MCF 10A (cell line): ENCODE measurements around the gene JMJD4. TPM values are rescaled to one million over a fixed set of nuclear protein-coding genes. Genes with fewer than 3 reads are reported as not detected.
A peak's percentile ranks its signal among the peaks of the same experiment; 100 is the strongest.

ENCODE experiments used
- BruUV-seq: library from RNA; stranded (reverse); fragments of 400-500 nt; replicated peaks from 2 replicates; lab custom pipeline; 2021; lab: Mats Ljungman, UMichigan
- CTCF ChIA-PET: fragments of 300-600 bp; sonication (Branson Sonifier 250); formaldehyde crosslinking; extraction: SDS; loops from one replicate; lab custom pipeline; 2021; ENCODE audit warnings: antibody characterized with exemption, inconsistent platforms; lab: Yijun Ruan, JAX
- POLR2A ChIA-PET: fragments of 300-600, 350-650 bp; sonication (Branson Sonifier 250); formaldehyde crosslinking; extraction: SDS; loops from one replicate; lab custom pipeline; 2020; ENCODE audit warnings: antibody characterized with exemption, inconsistent platforms; lab: Yijun Ruan, JAX
- DNase-seq: peaks from one replicate; pipeline ENCODE4 v3.0.0-alpha.2; 2018; ENCODE audit not compliant: unreplicated experiment
- H3K27ac Mint-ChIP-seq: one replicate; pipeline ENCODE4 v1.8.0; 2022; ENCODE audit warnings: mild to moderate bottlenecking, low read depth, mixed read lengths; ENCODE audit not compliant: unreplicated experiment
- H3K27me3 Mint-ChIP-seq: one replicate; pipeline ENCODE4 v1.8.0; 2022; ENCODE audit warnings: mixed read lengths; ENCODE audit not compliant: insufficient read depth, unreplicated experiment
- H3K36me3 Mint-ChIP-seq: one replicate; pipeline ENCODE4 v1.8.0; 2022; ENCODE audit warnings: mild to moderate bottlenecking, moderate library complexity, mixed read lengths; ENCODE audit not compliant: insufficient read depth, unreplicated experiment
- H3K4me1 Mint-ChIP-seq: one replicate; pipeline ENCODE4 v1.8.0; 2022; ENCODE audit warnings: mixed read lengths; ENCODE audit not compliant: insufficient read depth, unreplicated experiment
- H3K4me3 Mint-ChIP-seq: one replicate; pipeline ENCODE4 v1.8.0; 2022; ENCODE audit warnings: mild to moderate bottlenecking, moderate library complexity, mixed read lengths; ENCODE audit not compliant: unreplicated experiment
- H3K9me3 Mint-ChIP-seq: one replicate; pipeline ENCODE4 v1.8.0; 2022; ENCODE audit warnings: mixed read lengths; ENCODE audit not compliant: unreplicated experiment
- CTCF ChIP-seq: fragments of 200-600 bp; IDR thresholded peaks from one replicate; pipeline ENCODE4 v1.8.0; 2022; ENCODE audit warnings: antibody characterized with exemption, mild to moderate bottlenecking; ENCODE audit not compliant: unreplicated experiment
- intact Hi-C: fragments of 100-400 bp; cut with micrococcal nuclease; formaldehyde crosslinking; loops from 2 replicates; pipeline ENCODE4 v1.14.1; 2022
- total RNA-seq: library from RNA; stranded (reverse); gene quantifications from 2 replicates; pipeline ENCODE4 v1.2.3, GENCODE V29; 2022

JMJD4 gene
- total RNA-seq, 1 experiment from 2014 or later = 43.2 TPM

GRCh38 chr1:227733751-227734545 is 1.2 kb downstream of the JMJD4 start:
- intact Hi-C loops = no loop called here
- Mint-ChIP-seq H3K9me3 (no peaks in the 10 kb centered on the region), H3K4me3 (peak overlapping the region; percentile 95), H3K27ac (peak overlapping the region; percentile 93), H3K36me3 (peaks cover 50% of the 10 kb centered on the region), H3K4me1 (peaks cover 37% of the 10 kb centered on the region), H3K27me3 (no peaks in the 10 kb centered on the region)
- ChIA-PET POLR2A (interaction anchor here (0.6 to 2.8 kb wide), 18 partner anchors 10 to 755 kb away, joined by 3 to 30 read pairs (median 4); partner anchors contain the start of genes GUK1 and ZNF678), CTCF (interaction anchor here (0.6 to 2.6 kb wide), 4 partner anchors 28 to 481 kb away, joined by 3 to 7 read pairs (median 3); no protein-coding TSS in a partner anchor)
- BruUV-seq = TSS peak; percentile 49
- no peak for DNase-seq
- TF ChIP-seq CTCF = no peak

- no peak for DNase-seq
- ChIA-PET CTCF (interaction anchor here (2.6 kb wide), 1 partner anchor 29 kb away, joined by 7 read pairs; no protein-coding TSS in a partner anchor), POLR2A (interaction anchor here (0.6 to 2.8 kb wide), 4 partner anchors 9 to 755 kb away, joined by 3 to 30 read pairs (median 8); no protein-coding TSS in a partner anchor)
- peak overlapping the region; percentile 95 for H3K4me3 Mint-ChIP-seq
- no peaks in the 10 kb centered on the region for H3K9me3 Mint-ChIP-seq
- TF ChIP-seq CTCF = no peak
- BruUV-seq = no TSS peak
- intact Hi-C loops = no loop called here
- no peaks in the 10 kb centered on the region for H3K27me3 Mint-ChIP-seq
- H3K4me1 Mint-ChIP-seq = peaks cover 42% of the 10 kb centered on the region
- H3K36me3 Mint-ChIP-seq = peaks cover 57% of the 10 kb centered on the region
- peak overlapping the region; percentile 93 for H3K27ac Mint-ChIP-seq
Observed at GRCh38 chr1:227733309-227733705, 1.8 kb downstream of the JMJD4 start.

- DNase-seq = no peak
- intact Hi-C loops = no loop called here
- Mint-ChIP-seq H3K27me3 (no peaks in the 10 kb centered on the region), H3K27ac (peak overlapping the region; percentile 93), H3K36me3 (peaks cover 62% of the 10 kb centered on the region), H3K4me3 (peak overlapping the region; percentile 95), H3K4me1 (peaks cover 46% of the 10 kb centered on the region), H3K9me3 (no peaks in the 10 kb centered on the region)
- no peak for TF ChIP-seq CTCF
- CTCF ChIA-PET = interaction anchor here (0.5 kb wide), 1 partner anchor 553 kb away, joined by 4 read pairs; no protein-coding TSS in a partner anchor
- BruUV-seq = no TSS peak
- POLR2A ChIA-PET = no interaction called here
Observed at GRCh38 chr1:227732586-227733308, 2.4 kb downstream of the JMJD4 start.
